Measurements from ENCODE around the gene PARD3. TPM values are rescaled to one million over a fixed set of nuclear protein-coding genes. Genes with fewer than 3 reads are reported as not detected.
A peak's percentile ranks its signal among the peaks of the same experiment; 100 is the strongest.
"Not testable (repeated sequence)": the region's sequence is repeated elsewhere in the genome, so short reads cannot be mapped to it uniquely, and the experiment has no call there.

Gene PARD3
- total RNA-seq, 1 donor from 2014 or later = 97.8 TPM

GRCh38 chr10:34281661-34282582, 533.2 kb downstream of the PARD3 start:
- H3K4me3 ChIP-seq (ENCODE audit: low read depth, low read length) = no peak overlapping the region
- TF ChIP-seq CTCF (conservative IDR thresholded peaks at IDR 0.05; ENCODE audit: low read depth, low read length) = no peak
- no peak for DNase-seq (ENCODE audit: low read depth)

- TF ChIP-seq CTCF (conservative IDR thresholded peaks at IDR 0.05; ENCODE audit: low read depth, low read length) = peak; percentile 38
- peak; percentile 92 for DNase-seq (ENCODE audit: low read depth)
- no peak overlapping the region for H3K4me3 ChIP-seq (ENCODE audit: low read depth, low read length)
Measured at GRCh38 chr10:34280599-34281374, 534.3 kb downstream of the PARD3 start.

GRCh38 chr10:34275626-34276130, 539.4 kb downstream of the PARD3 start:
- no peak for DNase-seq (ENCODE audit: low read depth)
- H3K4me3 ChIP-seq (ENCODE audit: low read depth, low read length) = no peak overlapping the region
- no peak for TF ChIP-seq CTCF (conservative IDR thresholded peaks at IDR 0.05; ENCODE audit: low read depth, low read length)

GRCh38 chr10:34274906-34275305, 540.2 kb downstream of the PARD3 start:
- TF ChIP-seq CTCF (conservative IDR thresholded peaks at IDR 0.05; ENCODE audit: low read depth, low read length) = no peak
- DNase-seq (ENCODE audit: low read depth) = no peak
- no peak overlapping the region for H3K4me3 ChIP-seq (ENCODE audit: low read depth, low read length)

GRCh38 chr10:34273340-34273739, 541.8 kb downstream of the PARD3 start:
- no peak for TF ChIP-seq CTCF (conservative IDR thresholded peaks at IDR 0.05; ENCODE audit: low read depth, low read length)
- no peak for DNase-seq (ENCODE audit: low read depth)

GRCh38 chr10:34272316-34272715, 542.8 kb downstream of the PARD3 start:
- no peak overlapping the region for H3K4me3 ChIP-seq (ENCODE audit: low read depth, low read length)
- TF ChIP-seq CTCF (conservative IDR thresholded peaks at IDR 0.05; ENCODE audit: low read depth, low read length) = no peak
- DNase-seq (ENCODE audit: low read depth) = no peak

More at GRCh38 chr10:34273340-34273739, 541.8 kb downstream of the PARD3 start:
- no peak overlapping the region for H3K4me3 ChIP-seq (ENCODE audit: low read depth, low read length)

- DNase-seq (ENCODE audit: low read depth); H3K4me3 ChIP-seq (ENCODE audit: low read depth, low read length): not testable (repeated sequence)
Measured at GRCh38 chr10:34268410-34268809, 546.7 kb downstream of the PARD3 start.
